Measurements from ENCODE around the gene ABCB10. TPM values are rescaled to one million over a fixed set of nuclear protein-coding genes. Genes with fewer than 3 reads are reported as not detected.
"Not testable (repeated sequence)": the region's sequence is repeated elsewhere in the genome, so short reads cannot be mapped to it uniquely, and the experiment has no call there.

Gene ABCB10
- total RNA-seq, 1 experiment from 2014 or later, result 31.9 TPM

- intact Hi-C loops (cut with micrococcal nuclease; ENCODE audit: unreplicated experiment), result no loop called here
Observed at GRCh38 chr1:229480495-229480894, 78.0 kb downstream of the ABCB10 start.

GRCh38 chr1:229479660-229480399, 78.7 kb downstream of the ABCB10 start:
- intact Hi-C loops (cut with micrococcal nuclease; ENCODE audit: unreplicated experiment), result no loop called here
- H3K27me3 Mint-ChIP-seq (ENCODE audit: insufficient read depth, unreplicated experiment), result no peaks in the 10 kb centered on the region
- H3K9me3 Mint-ChIP-seq (ENCODE audit: unreplicated experiment), result no peaks in the 10 kb centered on the region
- Histone ChIP-seq H3K4me3 (ENCODE audit: low read depth, low read length) (no peak overlapping the region), H3K36me3 (ENCODE audit: control insufficient read depth, insufficient read depth, low read length) (no peaks in the 10 kb centered on the region), H3K27me3 (replicated peaks; ENCODE audit: control insufficient read depth, insufficient read depth, low read length) (no peaks in the 10 kb centered on the region), H3K4me1 (no peaks in the 10 kb centered on the region), H3K9me3 (no peaks in the 10 kb centered on the region)
- DNase-seq, result no peak
- TF ChIP-seq CTCF (IDR thresholded peaks at IDR 0.05; ENCODE audit: insufficient read depth in 1 of 2, low read depth in 1 of 2, low read length in 1 of 2, severe bottlenecking in 1 of 2, unreplicated experiment in 1 of 2), result no peak
- H3K4me1 Mint-ChIP-seq (ENCODE audit: low read depth, unreplicated experiment), result peaks cover 7% of the 10 kb centered on the region
- no TSS peak for BruUV-seq (replicated peaks)
- no peak overlapping the region for H3K27ac Mint-ChIP-seq (ENCODE audit: unreplicated experiment)
- POLR2A ChIA-PET, result no interaction called here
- peaks cover 79% of the 10 kb centered on the region for H3K36me3 Mint-ChIP-seq (ENCODE audit: insufficient read depth, unreplicated experiment)
- CTCF ChIA-PET, result no interaction called here
- no peak overlapping the region for H3K4me3 Mint-ChIP-seq (ENCODE audit: unreplicated experiment)

More at GRCh38 chr1:229480495-229480894, 78.0 kb downstream of the ABCB10 start:
- peaks cover 76% of the 10 kb centered on the region for H3K36me3 Mint-ChIP-seq (ENCODE audit: insufficient read depth, unreplicated experiment)
- no peak overlapping the region for H3K27ac Mint-ChIP-seq (ENCODE audit: unreplicated experiment)
- Histone ChIP-seq H3K36me3 (ENCODE audit: control insufficient read depth, insufficient read depth, low read length) (no peaks in the 10 kb centered on the region), H3K27me3 (replicated peaks; ENCODE audit: control insufficient read depth, insufficient read depth, low read length) (no peaks in the 10 kb centered on the region), H3K4me3 (ENCODE audit: low read depth, low read length) (no peak overlapping the region), H3K4me1 (no peaks in the 10 kb centered on the region), H3K9me3 (no peaks in the 10 kb centered on the region)
- H3K27me3 Mint-ChIP-seq (ENCODE audit: insufficient read depth, unreplicated experiment), result no peaks in the 10 kb centered on the region
- ChIA-PET CTCF (no interaction called here), POLR2A (no interaction called here)
- no TSS peak for BruUV-seq (replicated peaks)
- no peak overlapping the region for H3K4me3 Mint-ChIP-seq (ENCODE audit: unreplicated experiment)
- TF ChIP-seq CTCF (IDR thresholded peaks at IDR 0.05; ENCODE audit: insufficient read depth in 1 of 2, low read depth in 1 of 2, low read length in 1 of 2, severe bottlenecking in 1 of 2, unreplicated experiment in 1 of 2), result no peak
- peaks cover 7% of the 10 kb centered on the region for H3K4me1 Mint-ChIP-seq (ENCODE audit: low read depth, unreplicated experiment)
- no peak for DNase-seq
- H3K9me3 Mint-ChIP-seq (ENCODE audit: unreplicated experiment), result no peaks in the 10 kb centered on the region

GRCh38 chr1:229478852-229479251, 79.7 kb downstream of the ABCB10 start:
- Histone ChIP-seq H3K4me3 (ENCODE audit: low read depth, low read length) (no peak overlapping the region), H3K9me3 (no peaks in the 10 kb centered on the region), H3K27me3 (replicated peaks; ENCODE audit: control insufficient read depth, insufficient read depth, low read length) (no peaks in the 10 kb centered on the region), H3K4me1 (no peaks in the 10 kb centered on the region), H3K36me3 (ENCODE audit: control insufficient read depth, insufficient read depth, low read length) (no peaks in the 10 kb centered on the region; the same call in 1 of the 2 replicates)
- CTCF ChIA-PET, result no interaction called here
- no TSS peak for BruUV-seq (replicated peaks)
- H3K9me3 Mint-ChIP-seq (ENCODE audit: unreplicated experiment), result no peaks in the 10 kb centered on the region
- H3K36me3 Mint-ChIP-seq (ENCODE audit: insufficient read depth, unreplicated experiment), result peaks cover 84% of the 10 kb centered on the region
- no peak overlapping the region for H3K4me3 Mint-ChIP-seq (ENCODE audit: unreplicated experiment)
- no peak for DNase-seq
- TF ChIP-seq CTCF (IDR thresholded peaks at IDR 0.05; ENCODE audit: insufficient read depth in 1 of 2, low read depth in 1 of 2, low read length in 1 of 2, severe bottlenecking in 1 of 2, unreplicated experiment in 1 of 2), result no peak
- intact Hi-C loops (cut with micrococcal nuclease; ENCODE audit: unreplicated experiment), result no loop called here
- POLR2A ChIA-PET, result no interaction called here
- H3K4me1 Mint-ChIP-seq (ENCODE audit: low read depth, unreplicated experiment), result peaks cover 7% of the 10 kb centered on the region
- H3K27ac Mint-ChIP-seq (ENCODE audit: unreplicated experiment), result no peak overlapping the region
- H3K27me3 Mint-ChIP-seq (ENCODE audit: insufficient read depth, unreplicated experiment), result no peaks in the 10 kb centered on the region

GRCh38 chr1:229475859-229476258, 82.6 kb downstream of the ABCB10 start:
- H3K9me3 Mint-ChIP-seq (ENCODE audit: unreplicated experiment); intact Hi-C loops (cut with micrococcal nuclease; ENCODE audit: unreplicated experiment); H3K27ac Mint-ChIP-seq (ENCODE audit: unreplicated experiment); POLR2A ChIA-PET; H3K4me1 ChIP-seq; BruUV-seq (replicated peaks); H3K36me3 ChIP-seq (ENCODE audit: control insufficient read depth, insufficient read depth, low read length); H3K4me3 Mint-ChIP-seq (ENCODE audit: unreplicated experiment); H3K9me3 ChIP-seq; DNase-seq; H3K27me3 ChIP-seq (replicated peaks; ENCODE audit: control insufficient read depth, insufficient read depth, low read length); H3K4me1 Mint-ChIP-seq (ENCODE audit: low read depth, unreplicated experiment); H3K27me3 Mint-ChIP-seq (ENCODE audit: insufficient read depth, unreplicated experiment); CTCF ChIA-PET; H3K4me3 ChIP-seq (ENCODE audit: low read depth, low read length): not testable (repeated sequence)
- peaks cover 64% of the 10 kb centered on the region for H3K36me3 Mint-ChIP-seq (ENCODE audit: insufficient read depth, unreplicated experiment)
